SK-N-SH (cell line): ENCODE measurements around the gene CCDC68.

Source experiments
- CTCF ChIP-seq: fragments of 200-600 bp; sonication (generic); IDR thresholded peaks from 2 replicates; pipeline ENCODE4 v1.6.1; 2017; ENCODE audit warnings: antibody characterized with exemption, mild to moderate bottlenecking, moderate library complexity
- EZH2phosphoT487 ChIP-seq: fragments of 200-600 bp; sonication (generic); IDR thresholded peaks from 2 replicates; pipeline ENCODE4 v1.6.1; 2017; ENCODE audit warnings: low read depth, mixed run types, mild to moderate bottlenecking, antibody characterized with exemption, moderate library complexity, borderline replicate concordance
- GABPA ChIP-seq: IDR thresholded peaks from 2 replicates; pipeline ENCODE4 v1.4.0; 2012; ENCODE audit warnings: low read depth, mild to moderate bottlenecking
- MAX ChIP-seq: IDR thresholded peaks from 2 replicates; pipeline ENCODE4 v1.4.0; 2012; ENCODE audit warnings: low read depth
- POLR2AphosphoS5 ChIP-seq: IDR thresholded peaks from 2 replicates; pipeline ENCODE4 v1.6.1; 2012; ENCODE audit warnings: low read depth, low read length
- REST ChIP-seq: IDR thresholded peaks from 2 replicates; pipeline ENCODE4 v1.6.1; 2012; ENCODE audit warnings: mild to moderate bottlenecking, low read depth, low read length, moderate library complexity
- RXRA ChIP-seq: IDR thresholded peaks from 2 replicates; pipeline ENCODE4 v1.4.0; 2012; ENCODE audit warnings: low read depth, mild to moderate bottlenecking, borderline replicate concordance
- SMC3 ChIP-seq: IDR thresholded peaks from 2 replicates; pipeline ENCODE4 v1.6.1; 2012; ENCODE audit warnings: low read depth, low read length, improper control_type of control experiment

GRCh38 chr18:54983041-54983686 lies 23.9 kb upstream of the CCDC68 start:
- TF ChIP-seq SMC3 (peak; percentile 91), CTCF (peak; percentile 80), EZH2phosphoT487 (no peak), MAX (no peak), GABPA (no peak), RXRA (no peak), REST (no peak), POLR2AphosphoS5 (no peak)
